ENCODE data around the gene SMTNL2. TPM values are rescaled to one million over a fixed set of nuclear protein-coding genes. Genes with fewer than 3 reads are reported as not detected.
"Not testable (repeated sequence)": the region's sequence is repeated elsewhere in the genome, so short reads cannot be mapped to it uniquely, and the experiment has no call there.

Gene SMTNL2
- total RNA-seq, 3 donors from 2014 or later: 0.16 to 1.8 (median 0.98) TPM

GRCh38 chr17:4634976-4635375, 50.6 kb downstream of the SMTNL2 start:
- no peak for DNase-seq (ENCODE audit: low spot score in 2 of 2)
- no peak for TF ChIP-seq POLR2AphosphoS5 (IDR thresholded peaks at IDR 0.05)
- Histone ChIP-seq H3K27me3 (peaks cover 0 to 13% of the 10 kb centered on the region in 2 donors), H3K9me3 (no peaks in the 10 kb centered on the region), H3K4me3 (no peak overlapping the region), H3K4me1 (no peaks in the 10 kb centered on the region), H3K27ac (no peak overlapping the region), H3K36me3 (no peaks in the 10 kb centered on the region)
- intact Hi-C loops (cut with DNase I; ENCODE audit: low total_unique reads): no loop called here

- H3K4me1 ChIP-seq: no peaks in the 10 kb centered on the region
- no peak overlapping the region for H3K4me3 ChIP-seq
- H3K36me3 ChIP-seq: no peaks in the 10 kb centered on the region
- peaks cover 0 to 13% of the 10 kb centered on the region in 2 donors for H3K27me3 ChIP-seq
- no peaks in the 10 kb centered on the region for H3K9me3 ChIP-seq
- H3K27ac ChIP-seq: no peak overlapping the region
- TF ChIP-seq CTCF (IDR thresholded peaks at IDR 0.05) (no peak), POLR2AphosphoS5 (IDR thresholded peaks at IDR 0.05) (no peak), POLR2A (IDR thresholded peaks at IDR 0.05) (no peak)
- intact Hi-C loops (cut with DNase I; ENCODE audit: low total_unique reads): loop anchor here (2.0 kb wide), 1 partner anchor 15 kb away; no protein-coding TSS in a partner anchor
- no peak for DNase-seq (ENCODE audit: low spot score in 2 of 2)
Observed at GRCh38 chr17:4635823-4636375, 51.6 kb downstream of the SMTNL2 start.

DNA sequence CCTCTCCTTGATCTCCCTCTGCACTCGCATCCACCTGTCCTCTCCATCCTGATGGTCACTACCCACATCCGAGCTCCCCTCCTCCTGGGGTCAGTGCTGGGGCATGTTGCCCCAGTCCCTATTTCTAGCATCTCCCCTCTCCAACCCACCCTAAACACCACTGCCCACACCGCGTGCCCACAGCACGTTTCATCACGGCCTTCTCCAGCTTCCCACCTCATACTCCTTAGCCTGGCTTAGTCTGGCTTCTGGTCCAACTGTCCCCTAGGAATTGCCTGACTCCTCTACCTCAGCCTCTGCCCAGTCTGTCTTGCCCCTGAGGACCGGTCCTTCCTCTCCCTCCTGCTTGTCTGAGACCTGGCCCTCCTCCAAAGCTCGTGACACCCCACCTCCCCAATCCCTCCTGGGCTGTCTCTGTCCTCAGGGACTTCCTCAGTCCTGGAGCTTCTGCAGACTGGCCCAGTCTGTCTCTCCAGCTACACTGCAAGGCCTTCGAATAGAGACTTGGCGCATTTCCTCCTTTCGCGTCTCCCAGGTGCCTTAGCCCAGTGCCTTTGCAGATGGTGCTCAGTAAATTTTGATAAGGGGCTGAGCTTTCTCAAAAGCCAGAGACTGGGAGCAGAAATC, 52.3 kb downstream of the SMTNL2 start:
- DNase-seq (ENCODE audit: low spot score in 2 of 2): no peak
- H3K36me3 ChIP-seq: no peaks in the 10 kb centered on the region
- intact Hi-C loops (cut with DNase I; ENCODE audit: low total_unique reads): loop anchor here (2.0 kb wide), 1 partner anchor 16 kb away; no protein-coding TSS in a partner anchor
- TF ChIP-seq CTCF (IDR thresholded peaks at IDR 0.05): no peak
- TF ChIP-seq POLR2AphosphoS5 (IDR thresholded peaks at IDR 0.05): no peak
- no peak for TF ChIP-seq POLR2A (IDR thresholded peaks at IDR 0.05)
- H3K9me3 ChIP-seq: no peaks in the 10 kb centered on the region
- no peak overlapping the region for H3K4me3 ChIP-seq
- peaks cover 0 to 18% of the 10 kb centered on the region in 2 donors for H3K27me3 ChIP-seq
- peaks cover 0 to 4% of the 10 kb centered on the region in 2 donors for H3K4me1 ChIP-seq
- no peak overlapping the region for H3K27ac ChIP-seq

DNA sequence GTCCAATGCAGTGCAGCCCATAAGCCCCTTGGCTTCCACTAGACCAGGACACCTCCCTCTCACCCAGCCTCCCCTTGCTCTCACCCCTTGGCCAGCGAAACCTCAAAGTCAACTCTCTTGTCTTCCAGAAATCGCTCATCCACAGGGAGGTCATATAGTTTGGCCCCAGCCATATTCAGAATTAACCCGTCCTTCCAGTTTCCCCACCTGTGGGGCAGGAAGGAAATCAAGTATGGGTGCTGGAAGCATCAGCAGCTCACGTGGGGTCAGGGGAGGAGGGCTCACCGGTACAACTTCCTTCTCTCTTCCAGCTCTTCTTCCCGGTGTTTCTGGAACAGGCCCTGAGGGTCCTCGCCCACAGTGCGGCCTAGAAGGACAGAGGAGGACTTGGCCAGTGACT, 54.4 kb downstream of the SMTNL2 start:
- H3K27ac ChIP-seq; DNase-seq (ENCODE audit: low spot score in 2 of 2); H3K4me1 ChIP-seq; H3K36me3 ChIP-seq; intact Hi-C loops (cut with DNase I; ENCODE audit: low total_unique reads); H3K9me3 ChIP-seq; H3K4me3 ChIP-seq: not testable (repeated sequence)
- peaks cover 0 to 33% of the 10 kb centered on the region in 2 donors for H3K27me3 ChIP-seq

DNA sequence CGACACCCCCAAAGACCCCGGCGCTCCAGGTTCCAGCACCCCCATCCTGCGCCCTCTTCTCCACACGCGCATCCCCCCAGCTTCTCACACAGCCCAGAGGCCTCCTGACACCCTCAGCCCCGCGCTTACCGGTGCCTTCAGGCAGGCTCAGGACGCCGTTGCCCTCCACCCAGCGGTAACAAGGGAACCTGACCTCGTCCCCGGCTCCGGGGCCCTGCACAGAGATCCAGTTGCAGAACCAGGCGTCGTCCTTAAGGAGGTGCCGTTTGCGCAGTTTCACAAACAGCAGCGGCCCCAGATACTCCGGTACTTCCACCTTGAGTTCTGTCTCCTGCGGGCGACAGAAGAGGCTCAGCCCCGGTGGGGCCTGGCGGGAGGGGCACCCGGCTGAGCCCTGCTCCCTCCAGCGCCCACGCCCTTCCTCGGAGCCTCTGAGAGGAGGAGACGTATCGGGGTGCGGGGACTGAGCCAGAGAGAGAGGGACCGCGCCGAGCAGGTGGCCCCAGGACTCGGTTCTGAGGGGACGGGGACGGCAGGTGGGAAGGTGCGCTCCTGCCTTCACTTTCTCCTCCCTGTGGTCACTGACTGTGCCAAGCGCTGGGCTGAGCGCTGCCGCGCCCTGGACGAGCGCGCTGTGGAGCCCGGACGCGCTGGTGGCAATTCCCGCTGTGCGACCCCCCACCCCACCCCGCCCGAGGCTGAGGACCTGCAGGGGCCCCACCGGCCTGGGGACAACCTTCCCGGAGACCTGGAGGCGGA, 55.2 kb downstream of the SMTNL2 start:
- Histone ChIP-seq H3K27me3 (peaks cover 0 to 34% of the 10 kb centered on the region in 2 donors), H3K4me3 (peak overlapping the region in 2 of 3 donors; percentile 23 to 39)
- H3K36me3 ChIP-seq; H3K4me1 ChIP-seq; H3K9me3 ChIP-seq; intact Hi-C loops (cut with DNase I; ENCODE audit: low total_unique reads); H3K27ac ChIP-seq; DNase-seq (ENCODE audit: low spot score in 2 of 2): not testable (repeated sequence)

GRCh38 chr17:4640569-4641188, 56.4 kb downstream of the SMTNL2 start:
- H3K27ac ChIP-seq; H3K36me3 ChIP-seq; H3K4me1 ChIP-seq; DNase-seq (ENCODE audit: low spot score in 2 of 2); H3K9me3 ChIP-seq; intact Hi-C loops (cut with DNase I; ENCODE audit: low total_unique reads): not testable (repeated sequence)
- H3K27me3 ChIP-seq: peaks cover 0 to 38% of the 10 kb centered on the region in 2 donors
- peak overlapping the region in 1 of 3 donors; percentile 31 for H3K4me3 ChIP-seq
